GM21528 (cell line): ENCODE data around the gene KIF2C.
"Not testable (repeated sequence)": the region's sequence is repeated elsewhere in the genome, so short reads cannot be mapped to it uniquely, and the experiment has no call there.

Source experiments
- ATAC-seq: cut with Tn5 transposase; IDR thresholded peaks from one replicate; pipeline ENCODE4 v1.9.1; 2021; ENCODE audit warnings: mild to moderate bottlenecking, moderate library complexity; ENCODE audit not compliant: unreplicated experiment, low FRiP score

The KIF2C gene

DNA sequence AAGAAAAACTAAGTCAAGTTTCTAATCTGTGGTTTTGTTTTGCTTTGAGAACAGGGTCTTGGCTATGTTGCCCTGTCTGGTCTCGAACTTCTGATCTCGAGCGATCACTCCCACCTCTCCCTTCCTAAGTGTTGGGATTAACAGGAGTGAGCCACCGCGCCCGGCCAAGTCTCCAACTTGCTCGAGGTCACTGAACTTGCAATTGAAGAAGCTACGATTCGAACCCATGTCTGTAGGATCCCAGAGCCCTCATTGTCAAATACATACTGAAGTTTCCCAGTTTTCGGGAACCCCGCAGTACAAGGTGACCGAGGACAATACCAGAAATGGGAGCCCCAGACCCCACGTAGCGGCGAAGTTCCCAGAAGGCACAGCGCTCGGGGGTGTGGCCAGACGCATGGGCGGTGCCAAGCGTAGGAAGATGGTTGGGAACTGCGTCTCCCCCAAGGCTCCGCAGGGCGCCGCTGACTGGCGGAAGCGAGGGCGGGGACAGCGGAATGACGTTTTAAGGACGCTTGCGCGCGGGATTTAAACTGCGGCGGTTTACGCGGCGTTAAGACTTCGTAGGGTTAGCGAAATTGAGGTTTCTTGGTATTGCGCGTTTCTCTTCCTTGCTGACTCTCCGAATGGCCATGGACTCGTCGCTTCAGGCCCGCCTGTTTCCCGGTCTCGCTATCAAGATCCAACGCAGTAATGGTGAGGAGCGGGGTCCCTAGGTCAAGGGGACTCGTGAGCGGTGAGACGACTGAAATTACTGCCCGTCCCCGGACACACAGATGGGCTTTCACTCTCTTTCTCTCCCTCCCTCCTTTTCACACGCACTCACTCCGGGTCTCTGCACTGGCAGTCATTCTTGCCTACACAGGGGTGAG lies at the start of gene KIF2C:
Gene KIF2C, plus strand, starts transcription at position 531 of the 872 bp plus-strand sequence. Its CDS starts 96 bp downstream, at position 627.
- peak; percentile 89 for ATAC-seq

DNA sequence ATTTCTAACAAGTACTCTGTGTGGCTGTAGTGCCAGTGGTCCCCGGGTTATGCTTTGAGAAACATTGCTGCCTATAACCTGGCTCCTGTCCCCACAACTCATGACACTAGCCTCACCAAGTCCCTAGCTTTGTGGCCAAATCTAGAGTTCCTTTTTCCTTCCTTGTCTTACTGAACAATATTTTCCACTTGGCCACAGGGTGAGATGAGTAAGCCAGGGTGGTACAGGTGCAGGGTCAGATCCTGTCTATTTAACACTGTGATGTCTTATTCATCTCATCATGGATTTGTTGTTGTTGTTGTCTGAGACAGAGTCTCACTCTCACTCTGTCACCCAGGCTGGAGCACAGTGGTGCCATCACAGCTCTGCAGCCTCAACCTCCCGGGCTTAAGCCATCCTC lies 46.5 kb upstream of the KIF2C start:
- ATAC-seq: no peak

DNA sequence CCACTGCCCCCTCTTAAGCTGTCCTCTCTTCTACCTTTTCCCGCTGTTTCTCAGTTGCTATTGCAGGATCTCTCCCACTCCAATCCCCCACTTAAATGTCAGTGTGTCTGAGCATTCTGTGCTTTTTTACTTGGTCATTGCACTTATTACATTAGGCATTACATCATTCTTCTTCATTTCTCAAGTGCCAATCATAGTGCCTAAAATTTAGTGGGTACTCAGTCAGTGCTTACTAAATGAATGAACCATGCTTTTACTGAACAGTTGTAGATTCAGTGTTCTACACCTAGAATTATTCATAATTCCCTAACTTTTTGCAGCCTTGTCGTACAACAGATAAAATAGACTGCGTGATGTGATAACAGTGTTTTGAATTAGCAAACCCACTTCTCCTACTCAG lies 45.7 kb upstream of the KIF2C start:
- ATAC-seq: no peak

DNA sequence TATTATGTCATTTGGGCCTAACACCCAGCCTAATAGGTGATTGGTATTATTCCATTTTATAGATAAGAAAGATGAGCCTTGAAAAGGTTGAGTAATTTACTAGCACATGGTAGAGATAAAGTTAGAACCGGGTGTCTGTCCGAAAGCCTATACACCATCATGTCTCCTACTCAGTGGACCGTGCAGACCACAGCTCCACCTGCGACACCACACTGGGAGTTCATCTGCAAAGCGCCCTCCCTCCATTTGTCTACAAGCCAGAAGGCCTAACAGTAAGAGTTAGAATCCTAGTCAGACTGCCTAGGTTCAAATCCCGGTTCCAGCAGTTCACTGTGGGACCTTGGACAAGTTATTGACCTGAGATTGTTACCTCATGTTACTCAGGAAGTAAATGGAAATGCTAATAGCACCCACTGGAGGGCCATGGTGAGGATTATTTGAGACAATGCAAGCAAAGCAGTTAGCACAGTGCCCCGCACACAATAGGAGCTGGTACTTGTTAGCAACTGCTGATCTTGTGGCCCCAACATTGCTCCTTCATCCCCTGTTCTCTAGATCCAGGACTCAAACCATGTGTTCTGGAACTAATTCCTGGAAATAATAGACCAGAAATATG lies 44.7 kb upstream of the KIF2C start:
- ATAC-seq: peak; percentile 63

DNA sequence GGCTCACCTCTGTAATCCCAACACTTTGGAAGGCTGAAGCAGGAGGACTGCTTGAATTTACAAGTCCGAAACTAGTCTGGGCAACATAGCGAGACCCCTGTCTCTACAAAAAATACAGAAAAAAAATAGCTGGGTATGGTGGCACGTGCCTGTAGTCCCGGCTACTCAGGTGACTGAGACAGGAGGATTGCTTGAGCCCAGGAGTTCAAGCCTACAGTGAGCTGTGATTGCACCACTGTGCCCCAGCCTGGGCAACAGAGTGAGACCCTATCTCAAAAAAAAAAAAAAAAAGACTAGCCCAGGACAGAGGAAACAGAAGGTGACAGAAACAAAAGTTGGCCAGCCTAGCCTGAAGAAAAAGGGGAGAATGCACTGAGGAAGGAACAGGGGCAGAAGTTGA lies 44.0 kb upstream of the KIF2C start:
- no peak for ATAC-seq

GRCh38 chr1:44696101-44696500 lies 43.5 kb upstream of the KIF2C start:
- no peak for ATAC-seq

DNA sequence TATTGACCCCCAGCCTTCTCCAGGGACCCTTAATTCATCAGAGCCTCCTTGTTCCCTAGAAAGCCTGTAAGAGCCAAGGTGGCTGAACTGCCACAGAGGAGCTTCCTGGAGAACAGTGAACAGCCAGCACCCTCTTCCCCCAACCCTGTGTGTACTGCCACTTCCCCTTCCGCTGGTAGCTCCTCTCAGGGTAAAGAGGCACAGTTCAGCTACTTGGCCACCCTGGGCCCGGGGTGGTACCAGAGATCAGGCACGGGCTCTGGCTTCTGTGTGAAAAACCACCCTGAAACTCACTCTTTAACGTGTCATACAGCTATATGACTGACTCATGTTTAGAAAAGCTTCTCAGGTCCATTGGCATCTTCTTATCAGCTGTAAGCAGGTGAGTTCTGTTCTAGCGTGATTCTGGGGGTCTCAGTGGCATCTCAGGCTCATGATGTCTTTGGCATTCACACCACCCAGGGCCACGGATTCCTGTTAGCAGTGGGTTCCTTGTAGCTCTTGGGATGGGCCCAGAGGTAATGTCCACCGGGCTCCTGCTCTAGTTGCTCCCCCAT lies 42.8 kb upstream of the KIF2C start:
- no peak for ATAC-seq

DNA sequence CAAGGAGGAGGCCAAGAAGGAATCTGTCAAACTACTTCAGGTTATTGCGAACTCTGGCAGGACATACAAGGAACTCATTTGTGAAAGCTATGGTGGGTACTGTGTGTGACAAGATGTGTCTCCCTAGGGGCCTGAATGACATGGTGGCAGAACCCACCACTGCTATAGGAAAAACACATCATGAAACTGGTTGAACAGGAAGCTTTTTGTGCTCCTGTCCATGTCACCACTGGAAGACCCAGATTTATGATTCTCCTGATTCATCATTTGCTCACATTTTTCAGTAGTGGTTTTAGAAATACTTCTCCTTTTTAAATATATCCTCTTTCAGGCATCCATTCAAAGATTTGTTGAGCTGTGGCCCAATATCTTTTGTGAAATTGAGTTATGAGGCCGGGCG lies 41.5 kb upstream of the KIF2C start:
- no peak for ATAC-seq

DNA sequence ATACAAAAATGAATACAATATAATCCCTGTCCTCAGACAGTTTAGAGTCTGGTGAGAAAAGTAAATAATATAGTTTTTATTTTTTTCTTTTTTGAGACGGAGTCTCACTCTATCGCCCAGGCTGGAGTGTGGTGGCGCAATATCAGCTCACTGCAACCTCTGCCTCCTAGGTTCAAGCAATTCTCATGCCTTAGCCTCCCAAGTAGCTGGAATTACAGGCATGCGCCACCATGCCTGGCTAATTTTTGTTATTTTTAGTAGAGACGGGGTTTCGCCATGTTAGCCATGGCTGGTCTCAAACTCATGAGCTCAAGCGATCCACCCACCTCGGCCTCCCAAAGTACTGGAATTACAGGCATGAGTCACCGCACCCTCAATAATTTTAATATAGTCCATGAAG lies 40.3 kb upstream of the KIF2C start:
- ATAC-seq: not testable (repeated sequence)

DNA sequence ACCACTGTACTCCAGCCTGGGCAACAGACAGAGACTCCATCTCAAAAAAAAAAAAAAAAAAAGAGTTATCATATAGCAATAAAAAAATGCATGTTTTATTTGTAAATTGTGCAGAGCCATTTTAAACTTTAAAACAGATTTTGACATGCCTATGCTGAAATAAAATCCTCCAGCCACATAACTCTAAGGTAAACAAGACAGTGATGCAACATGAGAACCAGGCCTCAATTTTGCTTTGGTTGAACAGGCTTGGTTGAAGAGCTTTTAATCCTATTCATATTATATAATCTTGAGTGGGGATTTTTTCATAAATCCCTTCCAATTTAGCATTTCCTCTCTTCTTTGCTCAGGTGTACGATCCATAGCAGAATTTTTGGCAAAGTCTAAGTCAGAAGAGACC lies 39.1 kb upstream of the KIF2C start:
- no peak for ATAC-seq

- no peak for ATAC-seq
These were observed 38.5 kb upstream of the KIF2C start for GRCh38 chr1:44701141-44701573.

- ATAC-seq: no peak
These were observed 34.2 kb upstream of the KIF2C start for GRCh38 chr1:44705470-44705869.

- no peak for ATAC-seq
These were observed 33.7 kb upstream of the KIF2C start for GRCh38 chr1:44705938-44706337.

DNA sequence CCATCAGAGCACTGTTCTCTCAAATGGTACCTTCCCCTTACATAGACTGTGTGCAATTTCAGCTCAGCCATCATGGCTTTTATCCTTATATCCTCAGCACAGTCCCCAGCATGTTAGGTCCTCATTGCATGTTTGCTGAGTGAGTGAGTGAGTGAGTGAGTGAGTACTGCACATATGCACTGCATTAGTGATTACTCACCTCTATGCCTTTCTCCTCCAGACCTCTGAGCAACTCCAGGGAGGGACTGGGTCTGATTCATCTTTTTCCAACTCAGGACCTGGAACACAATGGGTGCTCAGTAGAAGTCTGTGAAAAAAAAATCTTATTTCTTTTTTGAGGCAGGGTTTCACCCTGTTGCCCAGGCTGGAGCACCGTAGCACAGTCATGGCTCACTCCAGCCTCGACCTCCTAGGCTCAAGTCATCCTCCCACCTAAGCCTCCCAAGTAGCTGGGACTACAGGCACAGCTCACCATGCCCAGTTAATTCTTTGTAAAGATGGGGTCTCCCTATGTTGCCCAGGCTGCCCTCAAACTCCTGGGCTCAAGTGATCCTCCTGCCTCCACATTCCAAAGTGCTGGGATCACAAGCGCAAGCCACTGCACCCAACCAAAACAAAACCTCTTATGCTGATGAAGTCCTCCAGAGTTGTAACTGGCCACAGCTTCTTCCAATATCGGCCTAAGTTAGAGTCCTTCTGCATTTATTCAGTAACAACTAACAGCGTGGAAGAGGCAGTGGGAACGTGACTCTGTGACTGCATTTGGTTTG lies 32.3 kb upstream of the KIF2C start:
- ATAC-seq: no peak

GRCh38 chr1:44707959-44708831 lies 31.4 kb upstream of the KIF2C start:
- no peak for ATAC-seq

GRCh38 chr1:44713321-44713781 lies 26.3 kb upstream of the KIF2C start:
- no peak for ATAC-seq

GRCh38 chr1:44714532-44714931 lies 25.1 kb upstream of the KIF2C start:
- ATAC-seq: no peak

- ATAC-seq: peak; percentile 52
These were observed 24.6 kb upstream of the KIF2C start for GRCh38 chr1:44714944-44715571.

GRCh38 chr1:44717156-44717555 lies 22.5 kb upstream of the KIF2C start:
- no peak for ATAC-seq
